GM12878 (cell line): Measurements from ENCODE around the gene PARP8. TPM values are rescaled to one million over a fixed set of nuclear protein-coding genes. Genes with fewer than 3 reads are reported as not detected.

Experiments
- ATAC-seq: fragments of 200-7000 bp; cut with Tn5 transposase; 3 replicates; pipeline ENCODE4 v1.9.1; 2020; ENCODE audit warnings: mild to moderate bottlenecking, moderate library complexity
- BruUV-seq: library from RNA; stranded (reverse); fragments of 400-500 nt; replicated peaks from 2 replicates; lab custom pipeline; 2021; lab: Mats Ljungman, UMichigan
- CTCF ChIA-PET: fragments of 300-600 bp; sonication (Branson Sonifier 250); formaldehyde crosslinking; extraction: SDS; loops from one replicate; lab custom pipeline; 2021; ENCODE audit warnings: inconsistent platforms; lab: Yijun Ruan, JAX
- POLR2A ChIA-PET: fragments of 350-600 bp; formaldehyde crosslinking; extraction: SDS; loops from one replicate; lab custom pipeline; 2021; ENCODE audit warnings: inconsistent platforms; lab: Charles Lee
- RAD21 ChIA-PET: fragments of 300-600 bp; sonication (Branson Sonifier 250); formaldehyde crosslinking; loops from one replicate; lab custom pipeline; 2023; ENCODE audit warnings: antibody characterized with exemption; ENCODE audit not compliant: unreplicated experiment; lab: Charles Lee
- SMC1A ChIA-PET: fragments of 300-600 bp; sonication (Branson Sonifier 250); formaldehyde crosslinking; loops from one replicate; lab custom pipeline; 2023; ENCODE audit not compliant: unreplicated experiment, uncharacterized antibody; lab: Charles Lee
- DNase-seq: peaks from one replicate; pipeline ENCODE4 v3.0.0-alpha.2; 2011; ENCODE audit warnings: low read depth, low spot score
- FAIRE-seq: peaks from 3 replicates; lab custom pipeline; 2011; peaks lifted over from hg19 to GRCh38; lab: Jason Lieb, UNC
- H2AFZ ChIP-seq: 2 replicates; pipeline ENCODE4 v1.6.0; 2011; ENCODE audit warnings: low read depth, low read length, control low read depth; ENCODE audit not compliant: control insufficient read depth
- H3K27ac ChIP-seq: 2 replicates; pipeline ENCODE4 v1.5.1; 2011; ENCODE audit warnings: control low read depth; ENCODE audit not compliant: control insufficient read depth, insufficient read depth
- H3K27me3 ChIP-seq, 2 experiments: replicated peaks in 1 of 2; 2 replicates each; pipeline versions ENCODE4 v1.6.0 to v1.6.1; 2011; ENCODE audit warnings: low read length in 1 of 2; ENCODE audit not compliant: control insufficient read depth in 2 of 2, insufficient read depth in 2 of 2
- H3K36me3 ChIP-seq, 2 experiments: 2 replicates each; pipeline ENCODE4 v1.5.1; 2011; ENCODE audit warnings: low read length in 1 of 2; ENCODE audit not compliant: control insufficient read depth in 2 of 2, insufficient read depth in 2 of 2
- H3K4me1 ChIP-seq: 2 replicates; pipeline ENCODE4 v1.6.1; 2011; ENCODE audit warnings: mild to moderate bottlenecking, low read length, moderate library complexity, mixed read lengths; ENCODE audit not compliant: control insufficient read depth, insufficient read depth
- H3K4me2 ChIP-seq: 2 replicates; pipeline ENCODE4 v1.6.0; 2011; ENCODE audit warnings: control low read depth; ENCODE audit not compliant: control insufficient read depth, insufficient read depth
- H3K4me3 ChIP-seq: fragments of 200-600 bp; sonication (generic); 2 replicates; pipeline ENCODE4 v1.5.1; 2016
- H3K79me2 ChIP-seq: 2 replicates; pipeline ENCODE4 v1.6.0; 2011; ENCODE audit warnings: low read length; ENCODE audit not compliant: control insufficient read depth, insufficient read depth
- H3K9ac ChIP-seq: 2 replicates; pipeline ENCODE4 v1.8.0; 2011; ENCODE audit warnings: low read length, control low read depth, mixed read lengths; ENCODE audit not compliant: control insufficient read depth, insufficient read depth
- H3K9me3 ChIP-seq: replicated peaks from 3 replicates; pipeline ENCODE4 v1.5.1; 2011; ENCODE audit warnings: mild to moderate bottlenecking, low read length; ENCODE audit not compliant: control insufficient read depth, insufficient read depth
- H4K20me1 ChIP-seq: 2 replicates; pipeline ENCODE4 v1.6.0; 2011; ENCODE audit not compliant: control insufficient read depth, insufficient read depth
- CHD1 ChIP-seq: IDR thresholded peaks from 2 replicates; pipeline ENCODE4 v1.6.1; 2012; ENCODE audit warnings: low read depth, low read length, improper control_type of control experiment
- DPF2 ChIP-seq: fragments of 450-650 bp; IDR thresholded peaks from 2 replicates; pipeline ENCODE4 v1.6.1; 2017; ENCODE audit warnings: mild to moderate bottlenecking
- IKZF2 ChIP-seq, 2 experiments: fragments of 450-650 bp; IDR thresholded peaks; 2 replicates each; pipeline ENCODE4 v1.6.1; 2017; ENCODE audit warnings: mild to moderate bottlenecking in 2 of 2, moderate library complexity in 2 of 2
- KAT2A ChIP-seq: conservative IDR thresholded peaks from 2 replicates; pipeline ENCODE4 v1.6.1; 2011; ENCODE audit warnings: low read depth, low read length; ENCODE audit not compliant: control insufficient read depth
- LARP7 ChIP-seq: fragments of 450-650 bp; IDR thresholded peaks from 2 replicates; pipeline ENCODE4 v1.6.1; 2017; ENCODE audit warnings: mild to moderate bottlenecking
- MXI1 ChIP-seq: fragments of 150-350 bp; IDR thresholded peaks from 2 replicates; pipeline ENCODE4 v1.6.1; 2011; ENCODE audit warnings: low read depth, mild to moderate bottlenecking, inconsistent platforms, low read length, improper control_type of control experiment
- MYC ChIP-seq: IDR thresholded peaks from 2 replicates; pipeline ENCODE4 v1.6.1; 2011; ENCODE audit warnings: mild to moderate bottlenecking, low read length, moderate library complexity, inconsistent platforms; ENCODE audit not compliant: insufficient read depth, insufficient replicate concordance, insufficient read length, severe bottlenecking
- NR2F1 ChIP-seq: fragments of 450-650 bp; conservative IDR thresholded peaks from 2 replicates; pipeline ENCODE4 v1.6.1; 2017; ENCODE audit warnings: mild to moderate bottlenecking
- POLR2AphosphoS5 ChIP-seq: IDR thresholded peaks from 2 replicates; pipeline ENCODE4 v1.6.1; 2011; ENCODE audit warnings: mild to moderate bottlenecking, low read length, inconsistent platforms
- RAD21 ChIP-seq: IDR thresholded peaks from 2 replicates; pipeline ENCODE4 v1.6.1; 2011; ENCODE audit warnings: mild to moderate bottlenecking, low read depth, low read length, moderate library complexity; ENCODE audit not compliant: insufficient read depth
- TCF12 ChIP-seq: IDR thresholded peaks from 2 replicates; pipeline ENCODE4 v1.6.1; 2011; ENCODE audit warnings: low read depth, mild to moderate bottlenecking, low read length
- WGBS: methylation state at CpG from one replicate; pipeline ENCODE4 v1.1.6; 2016; ENCODE audit warnings: low lambda C conversion rate; ENCODE audit not compliant: insufficient replicate concordance, insufficient coverage; ENCODE audit errors: missing lambda C conversion rate; 5-methylcytosine and 5-hydroxymethylcytosine counted together
- in situ Hi-C: fragments of 300-500 bp; cut with MboI; formaldehyde crosslinking; loops from 9 replicates; pipeline ENCODE4 v1.14.3; 2018; ENCODE audit warnings: mixed read lengths
- intact Hi-C: fragments of 100-400 bp; cut with micrococcal nuclease; formaldehyde crosslinking; loops from one replicate; pipeline ENCODE4 v1.14.2; 2022; ENCODE audit not compliant: unreplicated experiment
- polyA plus RNA-seq, 11 experiments: library from polyadenylated mRNA; depleted of rRNA in 4 of 11; unstranded in 6 of 11; stranded (reverse) in 5 of 11; fragments of >200 nt; fragmentation: Nextera tagmentation in 4 of 11; fragmentation: Illumina TruSeq in 1 of 11; extraction: Ambion mirVana in 4 of 11; extraction: Trizol in 1 of 11; gene quantifications; 1 replicate in 1 of 11; 2 replicates in 10 of 11; pipeline versions ENCODE4 v1.2.1 to v1.2.3, GENCODE V29; 2011 to 2016; ENCODE audit warnings: inconsistent platforms in 2 of 11, missing spikeins in 2 of 11, low read depth in 1 of 11
- total RNA-seq, 4 experiments: library from RNA; depleted of rRNA in 3 of 4; stranded (reverse); fragments of >200 nt in 3 of 4; fragmentation: Illumina TruSeq in 1 of 4; extraction: Trizol in 1 of 4; gene quantifications; 2 replicates each; pipeline versions ENCODE4 v1.2.1 to v1.2.3, GENCODE V29; 2013 to 2021
- TF ChIP-seq, protein P1 (sequence below): fragments of 450-650 bp; IDR thresholded peaks from 2 replicates; pipeline ENCODE4 v1.6.1; 2016; ENCODE audit warnings: mild to moderate bottlenecking, moderate library complexity, borderline replicate concordance
- TF ChIP-seq, protein P2 (sequence below): IDR thresholded peaks from 2 replicates; pipeline ENCODE4 v1.6.1; 2012; ENCODE audit warnings: mild to moderate bottlenecking, low read depth, low read length

PARP8 gene
- total and polyA plus RNA-seq, 10 of the 15 experiments (the other 5 are each of a cell fraction or from before 2014, with no cell fraction given): 9.1 to 65.2 (median 20.6) TPM

DNA sequence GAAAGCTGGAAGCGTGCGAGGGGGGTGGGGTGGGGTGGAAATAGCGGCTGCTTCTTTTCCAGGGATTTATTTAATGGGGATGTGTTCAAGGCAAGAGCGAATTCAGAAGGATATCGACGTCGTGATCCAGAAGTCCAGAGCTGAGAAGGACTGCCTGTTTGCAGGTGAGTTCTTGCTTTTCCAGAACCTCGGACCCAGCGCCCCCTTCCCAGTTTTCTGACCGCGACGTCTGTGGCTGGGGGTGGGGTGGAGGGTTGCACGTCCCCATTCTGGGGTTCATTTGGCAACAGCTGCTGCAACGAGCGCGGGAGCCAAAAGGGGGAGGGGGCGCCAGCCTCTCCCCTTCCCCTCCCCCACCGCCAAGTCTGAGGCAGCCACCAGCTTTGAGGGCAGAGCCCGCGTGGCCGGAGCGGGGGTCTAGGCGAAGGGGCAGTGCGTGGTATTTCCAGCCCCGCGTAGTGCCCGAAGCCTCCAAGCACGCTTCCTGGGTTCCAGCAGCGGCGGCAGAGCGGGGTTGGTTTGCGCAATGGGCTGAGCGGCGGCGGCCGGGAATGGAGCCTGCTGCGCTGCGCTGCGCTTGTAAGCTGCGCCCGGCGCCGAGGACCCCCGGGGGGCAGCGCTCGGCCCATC lies 701 bp downstream of the PARP8 start:
- peak overlapping the region; percentile 81 for H3K4me3 ChIP-seq
- ChIA-PET SMC1A (interaction anchor here (1.5 to 3.3 kb wide), 4 partner anchors 18 to 90 kb away, joined by 5 to 11 read pairs (median 7); no protein-coding TSS in a partner anchor), POLR2A (interaction anchor here (0.7 to 1.4 kb wide), 7 partner anchors 18 to 222 kb away, joined by 3 to 6 read pairs (median 3); no protein-coding TSS in a partner anchor), CTCF (interaction anchor here (0.9 to 1.5 kb wide), 4 partner anchors 26 to 100 kb away, joined by 3 to 4 read pairs (median 3); no protein-coding TSS in a partner anchor), RAD21 (interaction anchor here (0.6 to 1.5 kb wide), 3 partner anchors 43 to 81 kb away, joined by 4 to 7 read pairs (median 5); no protein-coding TSS in a partner anchor)
- DNase-seq: no peak
- TSS peak; percentile 91 for BruUV-seq
- 2% methylated on average over 43 of the region's 46 CpGs for WGBS
- H3K27ac ChIP-seq: peak overlapping the region; percentile 91
- H3K4me2 ChIP-seq: 0 out of 2 replicates have a peak overlapping the region, but pooled peaks have one; percentile 27
- no peaks in the 10 kb centered on the region for H4K20me1 ChIP-seq
- intact Hi-C loops: loop anchor here (1.0 to 5.0 kb wide), 4 partner anchors 44 to 220 kb away; no protein-coding TSS in a partner anchor
- H3K79me2 ChIP-seq: peaks cover 50% of the 10 kb centered on the region
- H3K27me3 ChIP-seq: no peaks in the 10 kb centered on the region
- peak; percentile 77 for ATAC-seq
- in situ Hi-C loops: loop anchor here (10.0 kb wide), 1 partner anchor 232 kb away; no protein-coding TSS in a partner anchor
- H3K36me3 ChIP-seq: no peaks in the 10 kb centered on the region; a peak in 2 of 4 replicates
- FAIRE-seq: no peak
- H2AFZ ChIP-seq: peak overlapping the region; percentile 60; the same call in 1 of the 2 replicates
- peak overlapping the region; percentile 79 for H3K9ac ChIP-seq
- no peaks in the 10 kb centered on the region for H3K9me3 ChIP-seq
- H3K4me1 ChIP-seq: peaks cover 4% of the 10 kb centered on the region; the same call in 1 of the 2 replicates
- peak; percentile 28 for TF ChIP-seq MYC
- peak; percentile 46; the same call in 1 of the 2 replicates for TF ChIP-seq TCF12
- TF ChIP-seq, protein P1, sequence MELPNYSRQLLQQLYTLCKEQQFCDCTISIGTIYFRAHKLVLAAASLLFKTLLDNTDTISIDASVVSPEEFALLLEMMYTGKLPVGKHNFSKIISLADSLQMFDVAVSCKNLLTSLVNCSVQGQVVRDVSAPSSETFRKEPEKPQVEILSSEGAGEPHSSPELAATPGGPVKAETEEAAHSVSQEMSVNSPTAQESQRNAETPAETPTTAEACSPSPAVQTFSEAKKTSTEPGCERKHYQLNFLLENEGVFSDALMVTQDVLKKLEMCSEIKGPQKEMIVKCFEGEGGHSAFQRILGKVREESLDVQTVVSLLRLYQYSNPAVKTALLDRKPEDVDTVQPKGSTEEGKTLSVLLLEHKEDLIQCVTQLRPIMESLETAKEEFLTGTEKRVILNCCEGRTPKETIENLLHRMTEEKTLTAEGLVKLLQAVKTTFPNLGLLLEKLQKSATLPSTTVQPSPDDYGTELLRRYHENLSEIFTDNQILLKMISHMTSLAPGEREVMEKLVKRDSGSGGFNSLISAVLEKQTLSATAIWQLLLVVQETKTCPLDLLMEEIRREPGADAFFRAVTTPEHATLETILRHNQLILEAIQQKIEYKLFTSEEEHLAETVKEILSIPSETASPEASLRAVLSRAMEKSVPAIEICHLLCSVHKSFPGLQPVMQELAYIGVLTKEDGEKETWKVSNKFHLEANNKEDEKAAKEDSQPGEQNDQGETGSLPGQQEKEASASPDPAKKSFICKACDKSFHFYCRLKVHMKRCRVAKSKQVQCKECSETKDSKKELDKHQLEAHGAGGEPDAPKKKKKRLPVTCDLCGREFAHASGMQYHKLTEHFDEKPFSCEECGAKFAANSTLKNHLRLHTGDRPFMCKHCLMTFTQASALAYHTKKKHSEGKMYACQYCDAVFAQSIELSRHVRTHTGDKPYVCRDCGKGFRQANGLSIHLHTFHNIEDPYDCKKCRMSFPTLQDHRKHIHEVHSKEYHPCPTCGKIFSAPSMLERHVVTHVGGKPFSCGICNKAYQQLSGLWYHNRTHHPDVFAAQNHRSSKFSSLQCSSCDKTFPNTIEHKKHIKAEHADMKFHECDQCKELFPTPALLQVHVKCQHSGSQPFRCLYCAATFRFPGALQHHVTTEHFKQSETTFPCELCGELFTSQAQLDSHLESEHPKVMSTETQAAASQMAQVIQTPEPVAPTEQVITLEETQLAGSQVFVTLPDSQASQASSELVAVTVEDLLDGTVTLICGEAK: no peak
- no peak for TF ChIP-seq RAD21
- peak; percentile 59; the same call in 1 of the 2 replicates for TF ChIP-seq POLR2AphosphoS5
- no peak for TF ChIP-seq KAT2A
- 0 out of 2 replicates have a peak, but pooled peaks have one; percentile 22 for TF ChIP-seq CHD1
- peak; percentile 74; the same call in 1 of the 2 replicates for TF ChIP-seq DPF2
- no peak for TF ChIP-seq LARP7
- TF ChIP-seq MXI1: no peak
- TF ChIP-seq IKZF2 (IDR thresholded peaks at IDR 0.05): peak in 1 of 2 experiments; percentile 2; a peak in 2 of 4 replicates
- TF ChIP-seq, protein P2, sequence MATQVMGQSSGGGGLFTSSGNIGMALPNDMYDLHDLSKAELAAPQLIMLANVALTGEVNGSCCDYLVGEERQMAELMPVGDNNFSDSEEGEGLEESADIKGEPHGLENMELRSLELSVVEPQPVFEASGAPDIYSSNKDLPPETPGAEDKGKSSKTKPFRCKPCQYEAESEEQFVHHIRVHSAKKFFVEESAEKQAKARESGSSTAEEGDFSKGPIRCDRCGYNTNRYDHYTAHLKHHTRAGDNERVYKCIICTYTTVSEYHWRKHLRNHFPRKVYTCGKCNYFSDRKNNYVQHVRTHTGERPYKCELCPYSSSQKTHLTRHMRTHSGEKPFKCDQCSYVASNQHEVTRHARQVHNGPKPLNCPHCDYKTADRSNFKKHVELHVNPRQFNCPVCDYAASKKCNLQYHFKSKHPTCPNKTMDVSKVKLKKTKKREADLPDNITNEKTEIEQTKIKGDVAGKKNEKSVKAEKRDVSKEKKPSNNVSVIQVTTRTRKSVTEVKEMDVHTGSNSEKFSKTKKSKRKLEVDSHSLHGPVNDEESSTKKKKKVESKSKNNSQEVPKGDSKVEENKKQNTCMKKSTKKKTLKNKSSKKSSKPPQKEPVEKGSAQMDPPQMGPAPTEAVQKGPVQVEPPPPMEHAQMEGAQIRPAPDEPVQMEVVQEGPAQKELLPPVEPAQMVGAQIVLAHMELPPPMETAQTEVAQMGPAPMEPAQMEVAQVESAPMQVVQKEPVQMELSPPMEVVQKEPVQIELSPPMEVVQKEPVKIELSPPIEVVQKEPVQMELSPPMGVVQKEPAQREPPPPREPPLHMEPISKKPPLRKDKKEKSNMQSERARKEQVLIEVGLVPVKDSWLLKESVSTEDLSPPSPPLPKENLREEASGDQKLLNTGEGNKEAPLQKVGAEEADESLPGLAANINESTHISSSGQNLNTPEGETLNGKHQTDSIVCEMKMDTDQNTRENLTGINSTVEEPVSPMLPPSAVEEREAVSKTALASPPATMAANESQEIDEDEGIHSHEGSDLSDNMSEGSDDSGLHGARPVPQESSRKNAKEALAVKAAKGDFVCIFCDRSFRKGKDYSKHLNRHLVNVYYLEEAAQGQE: no peak
- TF ChIP-seq NR2F1: 0 out of 2 replicates have a peak, but pooled peaks have one; percentile 36
